Uterine smooth muscle cell (primary cell): ENCODE data around the gene ATRN. TPM values are rescaled to one million over a fixed set of nuclear protein-coding genes. Genes with fewer than 3 reads are reported as not detected.

Source experiments
- total RNA-seq: library from RNA; depleted of rRNA; stranded (reverse); fragments of >200 nt; gene quantifications from 2 replicates; pipeline ENCODE4 v1.2.3, GENCODE V29; 2014

The ATRN gene
- 46.0 and 56.5 TPM in 2 replicates for total RNA-seq

GRCh38 chr20:3470627-3471396 is at the start of gene ATRN:
TSS of gene ATRN (plus strand) at chr20:3471018. CDS start at chr20:3471108, 90 bp downstream.

GRCh38 chr20:3663031-3663701 is 192.3 kb downstream of the ATRN start, which contains the start of gene GFRA4:
TSS of gene GFRA4 (minus strand) at chr20:3663399. CDS start at chr20:3663399, 0 bp downstream.

GRCh38 chr20:3681931-3682781 is 211.3 kb downstream of the ATRN start, which contains the start of gene ADAM33:
TSS of gene ADAM33 (minus strand) at chr20:3682010. CDS start at chr20:3682004, 6 bp downstream.

Other genes starting within 250 kb of the ATRN start
- 0.33 and 0.75 TPM in 2 replicates for gene SLC4A11, start 231.8 kb upstream of the ATRN start, total RNA-seq
- 11.4 and 17.7 TPM in 2 replicates for gene DNAAF9, start 63.3 kb upstream of the ATRN start, total RNA-seq
- not detected in 2 replicates for gene GFRA4, start 192.4 kb downstream of the ATRN start, total RNA-seq
- gene ADAM33, start 211.0 kb downstream of the ATRN start, total RNA-seq: 57.5 and 87.5 TPM in 2 replicates
- not detected in 2 replicates for gene SIGLEC1, start 241.6 kb downstream of the ATRN start, total RNA-seq